Stomach (tissue), 9 donors: Measurements from ENCODE around the gene STKLD1. TPM values are rescaled to one million over a fixed set of nuclear protein-coding genes. Genes with fewer than 3 reads are reported as not detected.

Source experiments
- DNase-seq, 2 donors: peaks; one replicate each; pipeline versions ENCODE4 v3.0.0 to v3.0.0-alpha.2; 2013 to 2019
- H3K27ac ChIP-seq, 5 donors: fragments of 200-600 bp in 4 of 5; sonication (generic) in 4 of 5; one replicate each; pipeline ENCODE4 v1.5.1; 2013 to 2019; ENCODE audit warnings: mild to moderate bottlenecking in 1 of 5, moderate library complexity in 1 of 5
- H3K27me3 ChIP-seq, 3 donors: fragments of 200-600 bp; sonication (generic); one replicate each; pipeline ENCODE4 v1.5.1; 2017 to 2019; ENCODE audit warnings: mixed run types in 1 of 3
- H3K36me3 ChIP-seq, 4 donors: fragments of 200-600 bp; sonication (generic); 1 replicate in 3 of 4; 2 replicates in 1 of 4; pipeline ENCODE4 v1.5.1; 2016 to 2019
- H3K4me1 ChIP-seq, 4 donors: fragments of 200-600 bp; sonication (generic); one replicate each; pipeline ENCODE4 v1.5.1; 2016 to 2019
- H3K4me3 ChIP-seq, 4 donors: fragments of 200-600 bp; sonication (generic) in 3 of 4; one replicate each; pipeline ENCODE4 v1.5.1; 2016 to 2019; ENCODE audit warnings: mild to moderate bottlenecking in 1 of 4
- H3K9me3 ChIP-seq, 4 donors: fragments of 200-600 bp; sonication (generic); one replicate each; pipeline ENCODE4 v1.5.1; 2016 to 2019
- EP300 ChIP-seq: sonication (generic); formaldehyde crosslinking; IDR thresholded peaks from one replicate; pipeline ENCODE4 v1.6.1; 2017; ENCODE audit warnings: antibody characterized with exemption
- POLR2A ChIP-seq, 4 donors: fragments of 450-650 bp; IDR thresholded peaks; one replicate each; pipeline ENCODE4 v1.6.1; 2016; ENCODE audit warnings: antibody characterized with exemption in 4 of 4, control low read depth in 2 of 4, mild to moderate bottlenecking in 1 of 4, moderate library complexity in 1 of 4
- POLR2AphosphoS5 ChIP-seq, 3 donors: sonication (generic); formaldehyde crosslinking; IDR thresholded peaks; one replicate each; pipeline ENCODE4 v1.6.1; 2016; ENCODE audit warnings: antibody characterized with exemption in 3 of 3
- WGBS, 5 donors: extraction: QIAGEN DNeasy Blood & Tissue Kit in 3 of 5; methylation state at CpG; one replicate each; pipeline versions ENCODE4 v1.1.5 to v1.1.7; 2013 to 2018; 5-methylcytosine and 5-hydroxymethylcytosine counted together
- intact Hi-C: fragments of 100-400 bp; cut with DNase I; formaldehyde crosslinking; loops from one replicate; pipeline ENCODE4 v1.15.1; 2023; ENCODE audit warnings: low total_unique reads
- polyA plus RNA-seq, 3 donors: library from polyadenylated mRNA; stranded (reverse); fragments of 200-250 nt; gene quantifications; one replicate each; pipeline ENCODE4 v1.2.3, GENCODE V29; 2013
- total RNA-seq, 5 donors: library from RNA; depleted of rRNA; stranded (reverse); fragments of >200 nt; gene quantifications; one replicate each; pipeline versions ENCODE4 v1.1.0 to v1.2.3, GENCODE V29; 2014 to 2016
- TF ChIP-seq, protein P1 (sequence below), 7 experiments: fragments of 450-650 bp in 4 of 7; fragments of 200-600 bp in 3 of 7; sonication (generic) in 3 of 7; IDR thresholded peaks; one replicate each; pipeline ENCODE4 v1.5.1; 2016 to 2019; ENCODE audit warnings: antibody characterized with exemption in 7 of 7, control low read depth in 2 of 7, mild to moderate bottlenecking in 1 of 7
- donor health status: healthy with polysubstance abuse.
- donor health status: Bipolar disorder and iron deficiency.
- donor health status: healthy.

Gene STKLD1
- total and polyA plus RNA-seq, 8 donors, result 1.3 to 2.6 (median 1.9) TPM; not detected in 5

DNA sequence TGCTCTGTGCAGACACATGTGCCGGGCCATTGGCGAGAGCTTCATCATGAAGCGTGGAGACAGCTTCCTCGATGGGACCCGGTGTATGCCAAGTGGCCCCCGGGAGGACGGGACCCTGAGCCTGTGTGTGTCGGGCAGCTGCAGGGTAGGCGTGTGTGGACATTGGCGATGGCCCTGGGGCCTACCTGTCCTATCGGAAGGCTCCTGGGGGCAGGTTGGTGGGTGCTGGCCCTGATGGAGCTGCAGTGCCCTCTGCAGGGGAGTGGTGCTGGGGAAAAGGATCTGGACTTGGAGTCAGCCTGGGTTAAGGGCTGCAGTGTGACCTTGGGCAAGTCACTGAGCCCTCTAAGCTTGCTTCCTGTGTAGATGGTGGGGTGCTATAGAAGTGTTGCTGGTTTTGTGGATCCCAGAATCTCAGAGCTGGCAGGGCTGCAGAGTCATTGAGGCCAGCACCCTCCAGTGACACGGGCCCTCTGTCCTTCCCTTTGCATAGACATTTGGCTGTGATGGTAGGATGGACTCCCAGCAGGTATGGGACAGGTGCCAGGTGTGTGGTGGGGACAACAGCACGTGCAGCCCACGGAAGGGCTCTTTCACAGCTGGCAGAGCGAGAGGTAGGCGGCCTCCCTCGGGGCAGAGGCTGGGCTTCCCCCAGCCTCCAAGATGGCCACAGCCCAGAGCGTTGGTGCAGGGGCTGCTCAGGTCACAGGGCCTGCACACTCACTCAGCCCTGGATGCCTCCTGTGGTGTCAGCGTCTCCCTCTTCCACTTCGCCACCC lies 61.8 kb downstream of the STKLD1 start:
- no peak for DNase-seq
- TF ChIP-seq, protein P1, sequence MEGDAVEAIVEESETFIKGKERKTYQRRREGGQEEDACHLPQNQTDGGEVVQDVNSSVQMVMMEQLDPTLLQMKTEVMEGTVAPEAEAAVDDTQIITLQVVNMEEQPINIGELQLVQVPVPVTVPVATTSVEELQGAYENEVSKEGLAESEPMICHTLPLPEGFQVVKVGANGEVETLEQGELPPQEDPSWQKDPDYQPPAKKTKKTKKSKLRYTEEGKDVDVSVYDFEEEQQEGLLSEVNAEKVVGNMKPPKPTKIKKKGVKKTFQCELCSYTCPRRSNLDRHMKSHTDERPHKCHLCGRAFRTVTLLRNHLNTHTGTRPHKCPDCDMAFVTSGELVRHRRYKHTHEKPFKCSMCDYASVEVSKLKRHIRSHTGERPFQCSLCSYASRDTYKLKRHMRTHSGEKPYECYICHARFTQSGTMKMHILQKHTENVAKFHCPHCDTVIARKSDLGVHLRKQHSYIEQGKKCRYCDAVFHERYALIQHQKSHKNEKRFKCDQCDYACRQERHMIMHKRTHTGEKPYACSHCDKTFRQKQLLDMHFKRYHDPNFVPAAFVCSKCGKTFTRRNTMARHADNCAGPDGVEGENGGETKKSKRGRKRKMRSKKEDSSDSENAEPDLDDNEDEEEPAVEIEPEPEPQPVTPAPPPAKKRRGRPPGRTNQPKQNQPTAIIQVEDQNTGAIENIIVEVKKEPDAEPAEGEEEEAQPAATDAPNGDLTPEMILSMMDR (IDR thresholded peaks at IDR 0.05), result peak in 1 of 7 experiments; percentile 31
- TF ChIP-seq POLR2A (IDR thresholded peaks at IDR 0.05), result no peak
- no peak for TF ChIP-seq POLR2AphosphoS5 (IDR thresholded peaks at IDR 0.05)
- peaks cover 0 to 6% (median 0%) of the 10 kb centered on the region in 4 donors for H3K36me3 ChIP-seq

DNA sequence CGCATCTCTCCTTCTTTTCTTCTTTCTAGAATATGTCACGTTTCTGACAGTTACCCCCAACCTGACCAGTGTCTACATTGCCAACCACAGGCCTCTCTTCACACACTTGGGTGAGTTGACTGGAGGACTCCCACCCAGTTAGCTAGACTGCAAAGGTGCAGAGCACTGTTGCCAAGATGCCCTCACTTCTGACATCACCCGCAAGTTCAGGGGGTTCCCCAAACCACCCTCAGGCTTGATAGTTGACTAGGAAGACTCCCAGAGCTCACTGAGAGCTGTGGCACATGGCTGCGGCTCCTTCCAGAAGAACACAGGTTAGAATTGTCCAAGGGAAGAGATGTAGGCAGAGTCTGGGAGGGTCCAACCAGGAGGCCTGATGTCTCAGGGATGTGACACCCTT lies 63.2 kb downstream of the STKLD1 start:
- H3K4me3 ChIP-seq, result no peak overlapping the region
- WGBS, 5 donors, result 59 to 83% (median 75%) methylated on average over 4 of the region's 4 CpGs

More for the DNA sequence above, 61.8 kb downstream of the STKLD1 start:
- H3K27me3 ChIP-seq, result no peaks in the 10 kb centered on the region
- H3K27ac ChIP-seq, result no peak overlapping the region
- H3K4me3 ChIP-seq, result no peak overlapping the region
- no peaks in the 10 kb centered on the region for H3K4me1 ChIP-seq
- no peaks in the 10 kb centered on the region for H3K9me3 ChIP-seq
- intact Hi-C loops, result no loop called here
- WGBS, 5 donors, result 74 to 93% (median 81%) methylated on average over 8 to 20 of the region's 20 CpGs

DNA sequence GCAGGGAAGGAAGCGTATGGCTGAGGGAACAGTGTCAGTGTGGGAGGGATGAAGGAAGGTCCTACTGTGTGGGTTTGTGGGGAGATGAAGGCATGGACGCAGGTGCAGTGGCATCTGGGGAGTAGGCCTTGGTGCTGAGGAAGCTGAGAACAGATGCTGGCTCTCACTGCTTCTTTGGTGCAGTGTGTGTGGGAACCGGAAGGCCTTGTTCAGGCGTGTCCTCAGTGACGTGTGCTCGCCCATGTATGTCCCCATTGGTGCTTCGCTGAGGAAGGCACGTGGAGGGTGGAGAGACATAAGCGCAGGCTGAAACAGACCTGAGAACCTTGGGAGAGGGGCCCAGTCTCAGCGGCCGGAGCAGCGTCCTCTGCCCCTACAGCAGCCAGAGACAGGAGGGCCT lies 64.7 kb downstream of the STKLD1 start:
- intact Hi-C loops, result no loop called here
- no peak for TF ChIP-seq EP300
- no peak for TF ChIP-seq POLR2AphosphoS5 (IDR thresholded peaks at IDR 0.05)
- no peak for TF ChIP-seq POLR2A (IDR thresholded peaks at IDR 0.05)
- TF ChIP-seq, protein P1 (IDR thresholded peaks at IDR 0.05), result no peak
- H3K9me3 ChIP-seq, result no peaks in the 10 kb centered on the region
- no peak for DNase-seq
- no peak overlapping the region for H3K27ac ChIP-seq
- no peaks in the 10 kb centered on the region for H3K27me3 ChIP-seq
- H3K4me3 ChIP-seq, result no peak overlapping the region
- H3K36me3 ChIP-seq, result peaks cover 0 to 6% (median 0%) of the 10 kb centered on the region in 4 donors
- no peaks in the 10 kb centered on the region for H3K4me1 ChIP-seq
- WGBS, 5 donors, result 90 to 95% (median 94%) methylated on average over 12 of the region's 12 CpGs

More for the DNA sequence above, 63.2 kb downstream of the STKLD1 start:
- peaks cover 0 to 6% (median 0%) of the 10 kb centered on the region in 4 donors for H3K36me3 ChIP-seq
- no peaks in the 10 kb centered on the region for H3K27me3 ChIP-seq
- no peak for DNase-seq
- no peak overlapping the region for H3K27ac ChIP-seq
- no peaks in the 10 kb centered on the region for H3K9me3 ChIP-seq
- intact Hi-C loops, result no loop called here
- no peaks in the 10 kb centered on the region for H3K4me1 ChIP-seq
- TF ChIP-seq EP300, result no peak

DNA sequence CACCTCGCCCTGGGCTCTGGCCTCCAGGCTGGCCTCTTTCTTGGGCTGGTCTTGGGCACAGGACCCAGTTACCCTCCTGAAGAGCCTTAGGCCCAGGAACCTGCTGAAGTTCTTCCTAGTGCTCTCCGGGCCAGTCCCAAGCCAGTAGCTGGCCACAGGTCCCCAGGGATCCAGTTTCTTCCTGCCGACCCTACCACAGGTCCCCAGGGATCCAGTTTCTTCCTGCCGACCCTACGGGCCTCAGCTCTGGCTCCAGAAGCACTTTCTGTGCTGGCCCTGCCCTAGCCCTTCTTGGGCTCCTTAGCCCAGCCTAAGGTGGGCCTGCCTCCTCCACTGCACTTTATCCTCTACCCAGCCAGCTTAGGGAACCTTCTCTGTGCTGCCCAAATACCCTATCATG lies 65.4 kb downstream of the STKLD1 start:
- Histone ChIP-seq H3K27me3 (no peaks in the 10 kb centered on the region), H3K4me1 (no peaks in the 10 kb centered on the region), H3K27ac (no peak overlapping the region), H3K4me3 (no peak overlapping the region), H3K9me3 (no peaks in the 10 kb centered on the region), H3K36me3 (peaks cover 0 to 6% (median 0%) of the 10 kb centered on the region in 4 donors)
- 66 to 85% (median 82%) methylated on average over 4 to 5 of the region's 5 CpGs for WGBS, 5 donors
- TF ChIP-seq, protein P1 (IDR thresholded peaks at IDR 0.05), result no peak
- TF ChIP-seq EP300 (no peak), POLR2A (IDR thresholded peaks at IDR 0.05) (no peak), POLR2AphosphoS5 (IDR thresholded peaks at IDR 0.05) (no peak)
- DNase-seq, result no peak
- intact Hi-C loops, result no loop called here

DNA sequence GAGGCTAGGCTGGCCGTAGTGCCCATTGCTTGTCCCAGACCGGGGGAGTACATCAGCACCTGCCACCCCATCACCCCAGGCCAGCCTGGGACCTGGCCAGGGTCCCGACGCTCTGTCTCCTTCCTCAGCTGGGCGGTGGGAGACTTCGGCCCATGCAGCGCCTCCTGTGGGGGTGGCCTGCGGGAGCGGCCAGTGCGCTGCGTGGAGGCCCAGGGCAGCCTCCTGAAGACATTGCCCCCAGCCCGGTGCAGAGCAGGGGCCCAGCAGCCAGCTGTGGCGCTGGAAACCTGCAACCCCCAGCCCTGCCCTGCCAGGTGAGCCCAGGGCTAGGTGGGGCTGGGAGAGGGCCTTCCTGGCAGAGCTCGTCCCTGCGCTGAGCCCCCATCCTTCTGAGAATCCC lies 67.1 kb downstream of the STKLD1 start:
- no peaks in the 10 kb centered on the region for H3K27me3 ChIP-seq
- H3K4me3 ChIP-seq, result no peak overlapping the region
- no peak overlapping the region for H3K27ac ChIP-seq
- DNase-seq, result no peak
- peaks cover 0 to 6% (median 0%) of the 10 kb centered on the region in 4 donors for H3K36me3 ChIP-seq
- H3K4me1 ChIP-seq, result peaks cover 0 to under 1% (median 0%) of the 10 kb centered on the region in 4 donors
- TF ChIP-seq EP300 (no peak), POLR2AphosphoS5 (IDR thresholded peaks at IDR 0.05) (no peak), POLR2A (IDR thresholded peaks at IDR 0.05) (no peak)
- TF ChIP-seq, protein P1 (IDR thresholded peaks at IDR 0.05), result no peak
- WGBS, 5 donors, result 40 to 96% (median 95%) methylated on average over 1 to 15 of the region's 15 CpGs
- H3K9me3 ChIP-seq, result no peaks in the 10 kb centered on the region
- intact Hi-C loops, result no loop called here
